ENCODE measurements around the gene TMEM240.

TMEM240 gene

DNA sequence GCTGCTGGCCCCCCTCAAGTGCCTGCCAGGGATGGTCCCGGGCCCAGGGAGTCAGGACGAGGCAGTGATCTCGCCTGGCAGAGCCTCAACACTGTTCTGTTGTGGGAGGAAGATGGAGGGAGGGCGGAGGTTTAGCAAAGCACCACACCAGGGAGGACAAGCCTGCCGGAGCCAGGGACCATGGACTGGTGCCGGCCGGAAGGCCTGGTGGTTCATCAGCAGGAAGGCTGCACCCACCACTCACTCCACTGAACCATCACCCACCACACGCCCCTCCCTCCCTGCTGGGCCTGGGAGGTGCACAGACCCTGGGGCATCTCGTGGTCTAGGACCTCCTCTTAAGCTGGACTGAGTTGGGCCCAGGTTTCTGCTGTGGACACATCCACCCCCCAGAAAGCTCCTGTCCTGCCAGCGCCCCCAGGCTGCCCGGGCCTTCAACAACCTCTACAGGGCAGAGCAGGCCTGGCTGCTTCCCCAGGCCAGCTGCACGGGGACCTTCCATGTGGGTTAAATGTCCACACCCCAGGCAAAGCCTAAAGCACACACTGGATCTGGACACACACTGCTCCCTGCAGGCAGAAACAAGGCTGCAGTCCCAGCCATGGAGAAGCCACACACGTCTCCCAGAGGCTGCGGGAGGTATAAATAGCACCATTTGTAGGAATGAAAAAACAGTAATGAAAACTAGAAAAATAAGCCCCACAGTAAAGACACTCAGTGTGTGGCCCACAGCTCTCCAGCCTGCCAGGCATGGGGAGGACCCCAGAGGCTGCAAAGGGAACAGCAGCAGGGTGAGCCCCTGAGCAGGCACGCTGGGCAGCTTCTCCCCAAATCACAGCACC lies 10.4 kb upstream of the TMEM240 start:
- no peak overlapping the region for H3K4me3 ChIP-seq (ENCODE audit: low read length)
- TF ChIP-seq, protein P1, sequence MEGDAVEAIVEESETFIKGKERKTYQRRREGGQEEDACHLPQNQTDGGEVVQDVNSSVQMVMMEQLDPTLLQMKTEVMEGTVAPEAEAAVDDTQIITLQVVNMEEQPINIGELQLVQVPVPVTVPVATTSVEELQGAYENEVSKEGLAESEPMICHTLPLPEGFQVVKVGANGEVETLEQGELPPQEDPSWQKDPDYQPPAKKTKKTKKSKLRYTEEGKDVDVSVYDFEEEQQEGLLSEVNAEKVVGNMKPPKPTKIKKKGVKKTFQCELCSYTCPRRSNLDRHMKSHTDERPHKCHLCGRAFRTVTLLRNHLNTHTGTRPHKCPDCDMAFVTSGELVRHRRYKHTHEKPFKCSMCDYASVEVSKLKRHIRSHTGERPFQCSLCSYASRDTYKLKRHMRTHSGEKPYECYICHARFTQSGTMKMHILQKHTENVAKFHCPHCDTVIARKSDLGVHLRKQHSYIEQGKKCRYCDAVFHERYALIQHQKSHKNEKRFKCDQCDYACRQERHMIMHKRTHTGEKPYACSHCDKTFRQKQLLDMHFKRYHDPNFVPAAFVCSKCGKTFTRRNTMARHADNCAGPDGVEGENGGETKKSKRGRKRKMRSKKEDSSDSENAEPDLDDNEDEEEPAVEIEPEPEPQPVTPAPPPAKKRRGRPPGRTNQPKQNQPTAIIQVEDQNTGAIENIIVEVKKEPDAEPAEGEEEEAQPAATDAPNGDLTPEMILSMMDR (conservative IDR thresholded peaks at IDR 0.05; ENCODE audit: low read depth, low read length) = peak; percentile 56
- DNase-seq (ENCODE audit: low read depth) = no peak

DNA sequence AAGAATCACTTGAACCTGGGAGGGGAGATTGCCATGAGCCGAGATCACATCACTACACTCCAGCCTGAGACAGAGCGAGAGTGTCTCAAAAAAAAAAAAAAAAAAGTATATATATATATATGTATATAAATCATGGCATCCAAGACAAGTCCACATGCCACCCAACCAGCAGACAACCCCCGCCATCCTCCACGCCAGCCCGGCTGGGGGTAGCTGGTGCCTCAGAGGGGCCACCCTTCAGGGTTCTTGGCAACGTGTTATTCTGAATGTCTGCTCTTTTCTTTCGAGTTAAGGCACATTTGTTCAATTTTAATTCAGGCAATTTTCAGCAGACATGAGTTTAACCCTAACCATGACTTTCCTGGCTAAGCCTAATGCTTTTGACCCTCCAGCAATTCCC lies 9.7 kb upstream of the TMEM240 start:
- no peak for DNase-seq (ENCODE audit: low read depth)
- TF ChIP-seq, protein P1 (conservative IDR thresholded peaks at IDR 0.05; ENCODE audit: low read depth, low read length) = no peak
- H3K4me3 ChIP-seq (ENCODE audit: low read length) = no peak overlapping the region

DNA sequence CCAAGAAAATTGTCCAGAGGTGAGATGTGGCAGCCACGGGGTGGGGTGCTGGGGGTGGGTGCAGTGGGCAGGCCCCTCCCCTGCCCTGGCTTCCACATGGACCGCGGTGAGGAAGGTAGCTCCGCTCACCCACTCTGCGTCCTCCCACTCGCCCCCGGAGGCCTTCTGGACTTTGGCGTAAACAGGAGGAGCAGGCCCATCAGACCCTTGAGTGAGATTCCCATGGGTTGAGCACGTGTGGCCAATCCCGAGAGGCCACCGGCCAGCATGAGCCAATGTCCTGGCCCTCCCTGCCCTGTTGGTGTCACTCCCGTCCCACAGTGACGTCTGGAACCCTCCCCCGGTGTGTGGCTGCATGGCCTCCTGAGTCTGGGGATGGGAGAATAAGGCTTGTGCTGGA lies 8.2 kb upstream of the TMEM240 start:
- no peak for DNase-seq (ENCODE audit: low read depth)
- TF ChIP-seq, protein P1 (conservative IDR thresholded peaks at IDR 0.05; ENCODE audit: low read depth, low read length) = no peak
- H3K4me3 ChIP-seq (ENCODE audit: low read length) = no peak overlapping the region

GRCh38 chr1:1547476-1547875 lies 7.1 kb upstream of the TMEM240 start:
- TF ChIP-seq, protein P1 (conservative IDR thresholded peaks at IDR 0.05; ENCODE audit: low read depth, low read length) = no peak
- DNase-seq (ENCODE audit: low read depth) = no peak
- no peak overlapping the region for H3K4me3 ChIP-seq (ENCODE audit: low read length)

DNA sequence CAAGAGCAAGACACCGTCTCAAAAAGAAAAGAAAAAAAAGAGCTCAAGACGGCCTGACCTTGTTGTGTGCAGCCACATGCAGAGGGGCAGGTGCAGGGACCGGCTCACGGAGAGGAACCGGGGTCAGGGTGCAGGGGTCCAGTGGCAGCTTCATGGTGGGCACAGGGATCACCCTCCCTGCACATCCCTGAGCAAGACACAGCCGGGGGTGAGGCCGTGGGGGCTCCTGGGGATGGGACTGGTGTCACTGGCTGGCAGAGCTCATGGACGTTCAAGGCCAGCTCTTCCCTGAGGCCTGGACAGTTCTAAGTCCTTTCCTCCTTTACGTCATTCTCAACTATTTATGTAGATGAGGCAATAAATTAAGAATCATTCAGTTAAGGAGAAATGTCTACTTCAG lies 6.6 kb upstream of the TMEM240 start:
- TF ChIP-seq, protein P1 (conservative IDR thresholded peaks at IDR 0.05; ENCODE audit: low read depth, low read length) = no peak
- H3K4me3 ChIP-seq (ENCODE audit: low read length) = no peak overlapping the region
- DNase-seq (ENCODE audit: low read depth) = no peak

DNA sequence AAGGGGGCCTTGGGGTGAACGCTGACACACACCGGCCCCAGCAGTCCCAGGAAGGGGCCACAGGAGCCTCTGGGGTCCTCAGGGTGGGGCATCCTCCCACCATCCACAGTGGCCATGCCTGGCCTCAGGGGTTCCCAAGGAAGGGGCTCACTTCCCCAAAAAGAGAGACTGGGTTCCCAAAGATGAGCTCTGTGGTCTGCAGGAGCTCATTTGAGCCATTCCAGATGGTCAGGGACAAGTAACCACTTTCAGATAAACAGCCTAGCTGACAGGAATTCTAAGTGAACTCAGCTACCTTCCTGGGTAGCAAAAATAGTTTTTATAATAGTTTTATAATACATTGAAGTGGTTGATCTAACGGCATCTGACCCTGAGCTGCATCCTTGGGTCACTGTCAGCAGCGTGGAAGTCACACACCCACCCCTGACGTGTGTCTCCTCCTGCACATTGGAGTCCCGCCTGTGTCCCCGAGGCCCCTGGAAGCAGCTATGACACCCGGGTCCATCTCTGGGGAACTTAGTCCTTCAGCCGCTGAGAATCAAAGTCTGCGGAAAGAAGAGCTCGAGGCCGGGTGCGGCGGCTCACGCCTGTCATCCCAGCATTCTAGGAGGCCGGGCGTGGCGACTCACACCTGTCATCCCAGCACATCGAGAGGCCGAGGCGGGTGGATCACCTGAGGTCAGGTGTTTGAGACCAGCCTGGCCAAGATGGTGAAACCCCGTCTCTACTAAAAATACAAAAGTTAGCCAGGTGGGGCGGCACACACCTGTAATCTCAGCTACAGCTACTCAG lies 5.7 kb upstream of the TMEM240 start:
- DNase-seq (ENCODE audit: low read depth) = no peak
- H3K4me3 ChIP-seq (ENCODE audit: low read length) = no peak overlapping the region
- TF ChIP-seq, protein P1 (conservative IDR thresholded peaks at IDR 0.05; ENCODE audit: low read depth, low read length) = no peak

All from retinal pigment epithelial cell (primary cell).